Kidney epithelial cell (primary cell): Measurements from ENCODE around the gene PKP4. TPM values are rescaled to one million over a fixed set of nuclear protein-coding genes. Genes with fewer than 3 reads are reported as not detected.

Experiments
- DNase-seq: peaks from one replicate; pipeline ENCODE4 v3.0.0-alpha.2; 2010; ENCODE audit warnings: low read depth
- H3K27me3 ChIP-seq: 2 replicates; pipeline ENCODE4 v1.6.0; 2011; ENCODE audit warnings: low read length; ENCODE audit not compliant: control insufficient read depth, insufficient read depth
- H3K36me3 ChIP-seq: 2 replicates; pipeline ENCODE4 v1.5.1; 2011; ENCODE audit warnings: low read length; ENCODE audit not compliant: control insufficient read depth, insufficient read depth
- H3K4me3 ChIP-seq: 2 replicates; pipeline ENCODE4 v1.5.1; 2011; ENCODE audit warnings: low read depth, mild to moderate bottlenecking, control low read depth, low read length
- total RNA-seq: library from RNA; depleted of rRNA; stranded (reverse); fragments of >200 nt; gene quantifications from 2 replicates; pipeline ENCODE4 v1.2.3, GENCODE V29; 2015
- TF ChIP-seq, protein P1 (sequence below): IDR thresholded peaks from 2 replicates; pipeline ENCODE4 v1.5.1; 2011; ENCODE audit warnings: mild to moderate bottlenecking, moderate library complexity, low read length, control low read depth, inconsistent platforms; ENCODE audit not compliant: insufficient read depth, poor library complexity, severe bottlenecking

The PKP4 gene
- total RNA-seq, 1 donor from 2014 or later: 29.4 TPM

DNA sequence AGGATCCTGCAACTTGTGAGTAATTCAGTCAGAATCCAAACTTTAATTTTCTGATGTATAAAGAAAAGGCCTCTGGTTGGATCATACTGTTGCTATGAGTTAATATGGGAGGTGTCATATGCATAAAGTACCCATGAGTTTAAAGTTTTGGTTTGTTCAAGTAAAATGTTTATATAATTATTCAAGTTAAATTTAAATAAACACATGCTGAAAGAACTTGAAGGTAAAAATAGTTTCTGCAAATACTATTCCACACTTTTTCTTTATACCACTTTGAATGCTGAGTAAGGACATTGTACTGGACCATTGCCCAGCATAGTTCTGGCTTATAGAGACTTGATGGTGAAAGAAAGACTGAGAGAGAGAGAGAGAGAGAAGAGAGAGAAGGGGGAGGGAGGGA, 30.7 kb downstream of the PKP4 start:
- DNase-seq: no peak
- Histone ChIP-seq H3K27me3 (no peaks in the 10 kb centered on the region), H3K4me3 (no peak overlapping the region), H3K36me3 (no peaks in the 10 kb centered on the region)
- TF ChIP-seq, protein P1, sequence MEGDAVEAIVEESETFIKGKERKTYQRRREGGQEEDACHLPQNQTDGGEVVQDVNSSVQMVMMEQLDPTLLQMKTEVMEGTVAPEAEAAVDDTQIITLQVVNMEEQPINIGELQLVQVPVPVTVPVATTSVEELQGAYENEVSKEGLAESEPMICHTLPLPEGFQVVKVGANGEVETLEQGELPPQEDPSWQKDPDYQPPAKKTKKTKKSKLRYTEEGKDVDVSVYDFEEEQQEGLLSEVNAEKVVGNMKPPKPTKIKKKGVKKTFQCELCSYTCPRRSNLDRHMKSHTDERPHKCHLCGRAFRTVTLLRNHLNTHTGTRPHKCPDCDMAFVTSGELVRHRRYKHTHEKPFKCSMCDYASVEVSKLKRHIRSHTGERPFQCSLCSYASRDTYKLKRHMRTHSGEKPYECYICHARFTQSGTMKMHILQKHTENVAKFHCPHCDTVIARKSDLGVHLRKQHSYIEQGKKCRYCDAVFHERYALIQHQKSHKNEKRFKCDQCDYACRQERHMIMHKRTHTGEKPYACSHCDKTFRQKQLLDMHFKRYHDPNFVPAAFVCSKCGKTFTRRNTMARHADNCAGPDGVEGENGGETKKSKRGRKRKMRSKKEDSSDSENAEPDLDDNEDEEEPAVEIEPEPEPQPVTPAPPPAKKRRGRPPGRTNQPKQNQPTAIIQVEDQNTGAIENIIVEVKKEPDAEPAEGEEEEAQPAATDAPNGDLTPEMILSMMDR: no peak

DNA sequence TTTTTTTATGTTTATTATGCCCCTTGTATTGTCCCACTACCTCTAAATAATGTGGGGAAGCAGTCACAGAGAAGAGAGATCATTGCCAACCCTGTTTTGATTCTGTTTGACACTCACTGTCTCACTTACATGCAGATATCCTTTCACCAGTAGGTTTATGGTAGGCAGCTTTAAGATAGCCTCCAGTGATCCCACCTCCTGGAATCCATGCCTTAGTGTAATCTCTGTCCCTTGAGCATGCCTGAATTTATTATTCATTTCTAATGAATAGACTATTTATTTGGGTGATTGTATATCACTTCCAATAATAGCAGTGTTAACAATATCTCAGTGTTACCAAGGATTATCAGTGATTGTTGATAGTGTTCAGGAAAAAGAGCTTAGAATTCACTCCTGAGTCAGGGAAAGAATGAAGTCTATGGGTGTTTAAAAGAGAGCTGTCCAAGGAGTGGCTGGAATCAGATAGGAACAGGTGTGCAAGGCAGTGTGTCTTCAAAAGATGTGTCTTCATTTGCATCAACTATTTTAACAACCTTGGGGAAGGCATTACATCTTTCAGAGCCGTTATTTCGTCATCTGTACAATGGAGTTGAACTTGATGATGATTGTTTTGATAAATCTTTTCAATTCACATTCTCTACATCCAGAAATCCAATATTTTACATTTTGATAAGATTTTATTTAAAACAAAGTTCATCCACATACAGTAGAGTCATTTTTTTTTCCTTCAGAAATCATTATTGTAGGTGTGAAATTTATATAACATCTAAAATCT, 31.9 kb downstream of the PKP4 start:
- no peaks in the 10 kb centered on the region for H3K36me3 ChIP-seq

DNA sequence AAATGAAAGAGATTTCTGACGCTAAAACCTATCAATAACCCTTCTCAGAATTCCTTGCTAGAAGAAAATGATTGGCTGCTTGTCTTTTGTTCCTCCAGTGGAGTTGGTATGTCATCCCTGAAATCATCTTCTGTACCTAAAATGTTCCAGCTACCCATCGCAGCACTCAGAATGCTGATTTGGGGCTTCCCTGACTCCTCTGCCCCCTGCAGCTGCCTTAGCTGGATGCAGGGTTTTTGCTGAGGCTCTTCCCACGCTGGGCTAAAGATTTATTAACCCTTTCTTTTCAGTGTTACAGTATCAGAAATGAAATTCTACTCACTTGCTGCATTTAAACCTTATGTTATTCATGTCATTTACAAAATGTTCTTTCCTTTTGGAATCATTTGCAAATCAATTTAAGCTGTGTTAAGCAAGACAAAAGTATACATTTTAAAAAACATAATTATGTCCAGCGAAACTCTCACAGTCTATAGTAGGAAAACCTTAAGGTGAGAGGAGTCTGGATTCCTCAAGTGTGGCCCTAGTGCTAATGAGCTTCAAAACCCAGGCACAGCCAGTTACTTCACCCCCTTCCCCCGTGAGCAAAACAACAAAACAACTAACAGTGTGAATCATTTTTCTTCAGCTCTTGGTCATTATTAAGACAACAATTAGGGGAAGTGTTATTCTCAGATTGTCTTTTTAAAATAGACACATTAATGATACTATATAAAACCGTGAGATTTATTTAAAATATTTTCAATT, 32.8 kb downstream of the PKP4 start:
- no peak for DNase-seq
- H3K27me3 ChIP-seq: no peaks in the 10 kb centered on the region
- TF ChIP-seq, protein P1: no peak
- H3K36me3 ChIP-seq: no peaks in the 10 kb centered on the region
- H3K4me3 ChIP-seq: no peak overlapping the region

More for the DNA sequence above, 31.9 kb downstream of the PKP4 start:
- no peak for DNase-seq
- no peak overlapping the region for H3K4me3 ChIP-seq
- no peaks in the 10 kb centered on the region for H3K27me3 ChIP-seq
- TF ChIP-seq, protein P1: no peak

DNA sequence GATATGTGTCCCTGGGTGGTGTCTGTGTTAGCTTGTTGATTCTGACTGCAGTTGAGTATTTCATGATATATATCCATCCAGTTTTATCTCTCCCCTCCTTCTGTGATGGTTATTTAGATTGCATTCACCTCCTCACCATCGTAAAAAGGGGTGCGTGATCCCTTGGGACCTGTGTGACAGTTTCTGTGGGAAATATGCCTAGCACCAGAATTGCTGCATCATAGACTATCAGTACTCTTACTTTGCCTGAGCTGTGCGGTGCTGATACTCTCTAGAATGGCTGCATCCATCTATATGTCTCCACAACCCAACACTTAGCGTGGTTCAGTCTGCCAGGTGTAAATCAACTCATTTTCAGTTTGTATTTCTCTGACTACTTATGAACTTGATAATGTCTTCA, 34.3 kb downstream of the PKP4 start:
- Histone ChIP-seq H3K36me3 (no peaks in the 10 kb centered on the region), H3K4me3 (no peak overlapping the region), H3K27me3 (no peaks in the 10 kb centered on the region)
- TF ChIP-seq, protein P1: no peak
- DNase-seq: no peak

DNA sequence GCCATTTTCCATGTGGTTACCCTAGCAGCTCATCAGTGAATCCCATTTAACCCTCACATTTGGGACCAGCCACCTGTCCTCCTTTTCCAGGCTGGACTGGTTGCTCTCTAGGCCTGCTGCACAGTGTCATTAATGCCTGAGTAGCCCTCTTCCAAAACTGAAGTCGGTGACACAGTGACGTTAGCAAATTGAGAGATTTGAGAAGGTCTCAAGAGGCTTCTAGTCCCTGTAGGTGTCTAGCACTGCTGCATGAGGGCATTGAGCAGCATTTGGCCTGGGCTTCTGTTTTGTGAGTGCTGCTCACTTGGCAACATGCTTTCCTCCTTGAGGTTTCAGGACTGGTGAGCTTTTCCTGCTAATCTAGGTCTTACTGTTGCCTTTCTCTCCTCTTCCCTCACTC, 36.7 kb downstream of the PKP4 start:
- no peak overlapping the region for H3K4me3 ChIP-seq
- DNase-seq: no peak
- TF ChIP-seq, protein P1: no peak
- no peaks in the 10 kb centered on the region for H3K27me3 ChIP-seq
- H3K36me3 ChIP-seq: no peaks in the 10 kb centered on the region
